ENCODE data around the gene S100A13.
"Not testable (repeated sequence)": the region's sequence is repeated elsewhere in the genome, so short reads cannot be mapped to it uniquely, and the experiment has no call there.

The S100A13 gene

GRCh38 chr1:153608089-153608682 is 19.1 kb downstream of the S100A13 start:
- DNase-seq (ENCODE audit: low read depth in 2 of 2): no peak

- DNase-seq (ENCODE audit: low read depth in 2 of 2): no peak
Observed at GRCh38 chr1:153607381-153607780, 19.9 kb downstream of the S100A13 start.

- no peak for DNase-seq (ENCODE audit: low read depth in 2 of 2)
Observed at GRCh38 chr1:153606194-153606593, 21.1 kb downstream of the S100A13 start.

GRCh38 chr1:153602749-153603148 is 24.6 kb downstream of the S100A13 start:
- DNase-seq (ENCODE audit: low read depth in 2 of 2): no peak

GRCh38 chr1:153599847-153600246 is 27.5 kb downstream of the S100A13 start:
- DNase-seq (ENCODE audit: low read depth in 2 of 2): no peak

- DNase-seq (ENCODE audit: low read depth in 2 of 2): no peak
Observed at GRCh38 chr1:153598309-153599172, 28.8 kb downstream of the S100A13 start.

- DNase-seq (ENCODE audit: low read depth in 2 of 2): no peak
Observed at GRCh38 chr1:153597206-153597605, 30.1 kb downstream of the S100A13 start.

- no peak for DNase-seq (ENCODE audit: low read depth in 2 of 2)
Observed at GRCh38 chr1:153592748-153593147, 34.6 kb downstream of the S100A13 start.

- DNase-seq (ENCODE audit: low read depth in 2 of 2): no peak
Observed at GRCh38 chr1:153588482-153588881, 38.8 kb downstream of the S100A13 start.

- DNase-seq (ENCODE audit: low read depth in 2 of 2): not testable (repeated sequence)
Observed at GRCh38 chr1:153588033-153588432, 39.3 kb downstream of the S100A13 start.

- no peak for DNase-seq (ENCODE audit: low read depth in 2 of 2)
Observed at GRCh38 chr1:153587314-153587713, 40.0 kb downstream of the S100A13 start.

- DNase-seq (ENCODE audit: low read depth in 2 of 2): no peak
Observed at GRCh38 chr1:153586347-153586746, 41.0 kb downstream of the S100A13 start.

- DNase-seq (ENCODE audit: low read depth in 2 of 2): no peak
Observed at GRCh38 chr1:153585006-153585405, 42.3 kb downstream of the S100A13 start.

GRCh38 chr1:153583976-153584375 is 43.3 kb downstream of the S100A13 start:
- no peak for DNase-seq (ENCODE audit: low read depth in 2 of 2)

GRCh38 chr1:153583514-153583913 is 43.8 kb downstream of the S100A13 start:
- DNase-seq (ENCODE audit: low read depth in 2 of 2): not testable (repeated sequence)

- DNase-seq (ENCODE audit: low read depth in 2 of 2): not testable (repeated sequence)
Observed at GRCh38 chr1:153582836-153583235, 44.5 kb downstream of the S100A13 start.

GRCh38 chr1:153578936-153579335 is 48.4 kb downstream of the S100A13 start:
- DNase-seq (ENCODE audit: low read depth in 2 of 2): no peak

- DNase-seq (ENCODE audit: low read depth in 2 of 2): no peak
Observed at GRCh38 chr1:153578490-153578889, 48.8 kb downstream of the S100A13 start.

- DNase-seq (ENCODE audit: low read depth in 2 of 2): no peak
Observed at GRCh38 chr1:153577624-153578051, 49.7 kb downstream of the S100A13 start.

GRCh38 chr1:153577138-153577537 is 50.2 kb downstream of the S100A13 start:
- DNase-seq (ENCODE audit: low read depth in 2 of 2): no peak

- not testable (repeated sequence) for DNase-seq (ENCODE audit: low read depth in 2 of 2)
Observed at GRCh38 chr1:153575497-153575896, 51.8 kb downstream of the S100A13 start.

- DNase-seq (ENCODE audit: low read depth in 2 of 2): not testable (repeated sequence)
Observed at GRCh38 chr1:153575081-153575491, 52.2 kb downstream of the S100A13 start.

- DNase-seq (ENCODE audit: low read depth in 2 of 2): no peak
Observed at GRCh38 chr1:153573351-153573750, 54.0 kb downstream of the S100A13 start.

All from stimulated activated CD4-positive, alpha-beta T cell treated with anti-CD3 and anti-CD28 coated beads, Interleukin-1b, Interleukin-23, amount 100 ng/mL, for 1 hour (primary cell).